IMR-90 (cell line): ENCODE measurements around the gene RHBDL1. TPM values are rescaled to one million over a fixed set of nuclear protein-coding genes. Genes with fewer than 3 reads are reported as not detected.
A peak's percentile ranks its signal among the peaks of the same experiment; 100 is the strongest.

ENCODE experiments used
- ATAC-seq: fragments of 200-7000 bp; cut with Tn5 transposase; 2 replicates; pipeline ENCODE4 v1.9.1; 2020; ENCODE audit warnings: low read depth, mild to moderate bottlenecking, moderate library complexity
- BruUV-seq: library from RNA; stranded (reverse); fragments of 400-500 nt; replicated peaks from 2 replicates; lab custom pipeline; 2021; lab: Mats Ljungman, UMichigan
- CTCF ChIA-PET: fragments of 300-600 bp; formaldehyde crosslinking; extraction: SDS; loops from one replicate; lab custom pipeline; 2021; ENCODE audit warnings: antibody characterized with exemption; lab: Yijun Ruan, JAX
- POLR2A ChIA-PET: fragments of 300-600 bp; sonication (Branson Sonifier 250); formaldehyde crosslinking; loops from one replicate; lab custom pipeline; 2022; ENCODE audit warnings: antibody characterized with exemption; ENCODE audit not compliant: unreplicated experiment; lab: Charles Lee
- DNase-seq: peaks from one replicate; pipeline ENCODE4 v3.0.0; 2013
- H2AFZ ChIP-seq: replicated peaks from 2 replicates; pipeline ENCODE3; 2013; ENCODE audit warnings: low read length, mild to moderate bottlenecking; ENCODE audit not compliant: poor library complexity
- H2AK5ac ChIP-seq: 2 replicates; pipeline ENCODE4 v1.6.1; 2013; ENCODE audit warnings: low read depth, low read length, inconsistent platforms
- H2AK9ac ChIP-seq: replicated peaks from 2 replicates; pipeline ENCODE3; 2013; ENCODE audit warnings: mild to moderate bottlenecking, low read depth, low read length, moderate library complexity; ENCODE audit not compliant: poor library complexity
- H2BK120ac ChIP-seq: 2 replicates; pipeline ENCODE4 v1.6.1; 2013; ENCODE audit warnings: low read depth, low read length, inconsistent platforms
- H2BK15ac ChIP-seq: 3 replicates; pipeline ENCODE4 v1.6.1; 2013; ENCODE audit warnings: low read depth, low read length, inconsistent platforms
- H2BK20ac ChIP-seq: 2 replicates; pipeline ENCODE4 v1.6.1; 2013; ENCODE audit warnings: low read depth, mild to moderate bottlenecking, inconsistent platforms, low read length, moderate library complexity
- H2BK5ac ChIP-seq: 2 replicates; pipeline ENCODE4 v1.6.1; 2013; ENCODE audit warnings: mild to moderate bottlenecking, low read depth, low read length, inconsistent platforms; ENCODE audit not compliant: poor library complexity, severe bottlenecking
- H3K14ac ChIP-seq: replicated peaks from 2 replicates; pipeline ENCODE4 v1.6.1; 2013; ENCODE audit warnings: low read depth, low read length, inconsistent platforms
- H3K18ac ChIP-seq: 2 replicates; pipeline ENCODE4 v1.6.1; 2013; ENCODE audit warnings: low read depth, low read length, control low read depth
- H3K23ac ChIP-seq: 2 replicates; pipeline ENCODE4 v1.6.1; 2013; ENCODE audit warnings: low read depth, low read length, inconsistent platforms
- H3K27ac ChIP-seq: 2 replicates; pipeline ENCODE4 v1.5.1; 2013; ENCODE audit warnings: mild to moderate bottlenecking, control low read depth, low read length; ENCODE audit not compliant: insufficient read depth
- H3K27me3 ChIP-seq: 2 replicates; pipeline ENCODE4 v1.6.1; 2013; ENCODE audit warnings: low read length; ENCODE audit not compliant: control insufficient read depth, insufficient read depth
- H3K36me3 ChIP-seq: 2 replicates; pipeline ENCODE4 v1.6.1; 2013; ENCODE audit warnings: low read length, mixed read lengths; ENCODE audit not compliant: control insufficient read depth, insufficient read depth
- H3K4ac ChIP-seq: 2 replicates; pipeline ENCODE4 v1.6.1; 2013; ENCODE audit warnings: low read depth, low read length, inconsistent platforms
- H3K4me1 ChIP-seq: 2 replicates; pipeline ENCODE4 v1.6.1; 2013; ENCODE audit warnings: low read length, mixed read lengths; ENCODE audit not compliant: control insufficient read depth, insufficient read depth
- H3K4me2 ChIP-seq: 2 replicates; pipeline ENCODE4 v1.6.1; 2013; ENCODE audit warnings: low read depth, mild to moderate bottlenecking, control low read depth, low read length, moderate library complexity
- H3K4me3 ChIP-seq: 2 replicates; pipeline ENCODE4 v1.5.1; 2013; ENCODE audit warnings: low read depth, mild to moderate bottlenecking, control low read depth, low read length, moderate library complexity; ENCODE audit not compliant: insufficient read depth
- H3K56ac ChIP-seq: 2 replicates; pipeline ENCODE4 v1.6.1; 2013; ENCODE audit warnings: low read length, inconsistent platforms; ENCODE audit not compliant: insufficient read depth; ENCODE audit errors: extremely low read depth
- H3K79me1 ChIP-seq, 2 experiments: 2 replicates each; pipeline ENCODE4 v1.6.1; 2013; ENCODE audit warnings: low read length in 2 of 2, inconsistent platforms in 1 of 2, low read depth in 1 of 2
- H3K9ac ChIP-seq: 2 replicates; pipeline ENCODE4 v1.6.1; 2013; ENCODE audit warnings: low read depth, low read length, control low read depth
- H3K9me1 ChIP-seq: 2 replicates; pipeline ENCODE4 v1.6.1; 2013; ENCODE audit warnings: low read length, inconsistent platforms; ENCODE audit not compliant: insufficient read depth
- H3K9me3 ChIP-seq: 2 replicates; pipeline ENCODE4 v1.6.1; 2013; ENCODE audit warnings: low read length; ENCODE audit not compliant: control insufficient read depth, insufficient read depth
- H4K20me1 ChIP-seq: 2 replicates; pipeline ENCODE4 v1.6.1; 2013; ENCODE audit warnings: low read length, inconsistent platforms; ENCODE audit not compliant: insufficient read depth
- H4K5ac ChIP-seq: 2 replicates; pipeline ENCODE4 v1.6.1; 2013; ENCODE audit warnings: mild to moderate bottlenecking, low read depth, low read length, control low read depth
- H4K8ac ChIP-seq, 2 experiments: 2 replicates each; pipeline ENCODE4 v1.6.1; 2013; ENCODE audit warnings: low read depth in 2 of 2, low read length in 2 of 2, control low read depth in 1 of 2, inconsistent platforms in 1 of 2
- H4K91ac ChIP-seq: 2 replicates; pipeline ENCODE4 v1.6.1; 2013; ENCODE audit warnings: low read depth, low read length, inconsistent platforms; ENCODE audit not compliant: insufficient read depth
- CEBPB ChIP-seq: IDR thresholded peaks from 2 replicates; pipeline ENCODE4 v1.6.1; 2012; ENCODE audit warnings: low read depth, low read length, improper control_type of control experiment
- MAFK ChIP-seq: IDR thresholded peaks from 2 replicates; pipeline ENCODE4 v1.6.1; 2012; ENCODE audit warnings: low read depth, low read length, improper control_type of control experiment
- MAZ ChIP-seq: IDR thresholded peaks from 2 replicates; pipeline ENCODE4 v1.6.1; 2012; ENCODE audit warnings: low read depth, mild to moderate bottlenecking, low read length, improper control_type of control experiment, moderate library complexity, borderline replicate concordance
- MXI1 ChIP-seq: IDR thresholded peaks from 2 replicates; pipeline ENCODE4 v1.6.1; 2012; ENCODE audit warnings: low read depth, mild to moderate bottlenecking, low read length, moderate library complexity, borderline replicate concordance
- RCOR1 ChIP-seq: IDR thresholded peaks from 2 replicates; pipeline ENCODE4 v1.6.1; 2012; ENCODE audit warnings: mild to moderate bottlenecking, low read length, improper control_type of control experiment; ENCODE audit not compliant: insufficient replicate concordance
- WGBS, 2 experiments: methylation state at CpG; one replicate each; pipeline versions ENCODE4 v1.1.5 to v1.1.7; 2013; ENCODE audit warnings: missing lambda C conversion rate in 2 of 2; ENCODE audit not compliant: insufficient read length in 1 of 2; ENCODE audit errors: extremely low coverage in 2 of 2; 5-methylcytosine and 5-hydroxymethylcytosine counted together
- dilution Hi-C: fragments of 300-500 bp; cut with HindIII; formaldehyde crosslinking; loops from one replicate; pipeline ENCODE4 v1.14.3; 2018; ENCODE audit warnings: low sequenced_read_pairs; ENCODE audit not compliant: unreplicated experiment
- in situ Hi-C: fragments of 300-500 bp; cut with MboI; formaldehyde crosslinking; loops from 3 replicates; pipeline ENCODE4 v1.14.3; 2019; ENCODE audit warnings: low sequenced_read_pairs, inconsistent platforms, mixed read lengths
- intact Hi-C: fragments of 100-400 bp; cut with micrococcal nuclease; formaldehyde crosslinking; loops from 2 replicates; pipeline ENCODE4 v1.10.0; 2022
- polyA plus RNA-seq, 3 experiments: library from polyadenylated mRNA; depleted of rRNA; stranded (reverse); fragments of >200 nt; gene quantifications; 2 replicates each; pipeline ENCODE4 v1.2.3, GENCODE V29; 2012; ENCODE audit warnings: low replicate concordance in 1 of 3
- total RNA-seq: library from RNA; depleted of rRNA; stranded (reverse); fragments of >200 nt; gene quantifications from 2 replicates; pipeline ENCODE4 v1.2.3, GENCODE V29; 2012

Gene RHBDL1
- total and polyA plus RNA-seq, 2 of the 4 experiments (the other 2 are of a cell fraction): 0.72 to 4.1 TPM

- in situ Hi-C loops: no loop called here
- no peak for TF ChIP-seq MXI1
- TF ChIP-seq MAFK: no peak
- no peak for TF ChIP-seq MAZ
- TF ChIP-seq CEBPB: no peak
- TF ChIP-seq RCOR1: no peak
- Histone ChIP-seq H2AK9ac (peak overlapping the region; percentile 78), H3K4ac (no peak overlapping the region), H3K14ac (no peak overlapping the region), H3K9me3 (no peaks in the 10 kb centered on the region), H2BK20ac (no peak overlapping the region), H3K56ac (no peak overlapping the region), H3K4me1 (peaks cover 15% of the 10 kb centered on the region), H2BK15ac (no peak overlapping the region), H3K27ac (no peak overlapping the region), H4K20me1 (peaks cover 29% of the 10 kb centered on the region), H4K91ac (no peak overlapping the region), H3K4me3 (no peak overlapping the region), H3K36me3 (peaks cover 28% of the 10 kb centered on the region), H2AK5ac (no peak overlapping the region), H3K18ac (no peak overlapping the region), H3K27me3 (no peaks in the 10 kb centered on the region), H4K8ac (no peak overlapping the region), H3K4me2 (no peak overlapping the region), H4K5ac (no peak overlapping the region), H2BK5ac (no peak overlapping the region), H3K9me1 (peaks cover 9% of the 10 kb centered on the region; the same call in 1 of the 2 replicates), H2AFZ (no peak overlapping the region), H2BK120ac (no peak overlapping the region), H3K79me1 (peaks cover 0 to 27% of the 10 kb centered on the region in 2 experiments; a peak in 2 of 4 replicates), H3K23ac (no peak overlapping the region), H3K9ac (no peak overlapping the region)
- ChIA-PET POLR2A (no interaction called here), CTCF (no interaction called here)
- DNase-seq: no peak
- 91% methylated on average over 15 of the region's 21 CpGs; no CpG with 5 or more reads in 1 of the 2 experiments for WGBS, 2 experiments
- no peak for ATAC-seq
- dilution Hi-C loops: no loop called here
- no TSS peak for BruUV-seq
- intact Hi-C loops: no loop called here
Observed at GRCh38 chr16:676565-676902, 1.1 kb downstream of the RHBDL1 start.
